Sigmoid colon (tissue), 3 donors: ENCODE data around the gene MON2.

ENCODE experiments used
- CTCF ChIP-seq, 4 experiments: fragments of 450-650 bp in 3 of 4; fragments of 200-600 bp in 1 of 4; IDR thresholded peaks; one replicate each; pipeline ENCODE4 v1.5.1; 2016 to 2019; ENCODE audit warnings: antibody characterized with exemption in 4 of 4, mild to moderate bottlenecking in 3 of 4, moderate library complexity in 2 of 4
- POLR2A ChIP-seq, 2 donors: fragments of 450-650 bp; IDR thresholded peaks; one replicate each; pipeline ENCODE4 v1.6.1; 2016; ENCODE audit warnings: antibody characterized with exemption in 2 of 2, mild to moderate bottlenecking in 2 of 2, moderate library complexity in 2 of 2

GRCh38 chr12:62516927-62517326, 50.3 kb downstream of the MON2 start:
- no peak for TF ChIP-seq CTCF (IDR thresholded peaks at IDR 0.05)
- TF ChIP-seq POLR2A (IDR thresholded peaks at IDR 0.05) = no peak
